HG03520 (cell line): ENCODE measurements around the gene TNK2.

Experiments used
- ATAC-seq: cut with Tn5 transposase; IDR thresholded peaks from one replicate; pipeline ENCODE4 v1.9.1; 2021; ENCODE audit warnings: mild to moderate bottlenecking, moderate library complexity; ENCODE audit not compliant: unreplicated experiment

Gene TNK2

GRCh38 chr3:195886181-195887141 lies 21.9 kb downstream of the TNK2 start:
- ATAC-seq: no peak

- no peak for ATAC-seq
These were observed 23.1 kb downstream of the TNK2 start for GRCh38 chr3:195885036-195885891.

GRCh38 chr3:195884691-195885035 lies 23.7 kb downstream of the TNK2 start:
- ATAC-seq: no peak

GRCh38 chr3:195883801-195884200 lies 24.6 kb downstream of the TNK2 start:
- ATAC-seq: no peak

GRCh38 chr3:195883160-195883559 lies 25.2 kb downstream of the TNK2 start:
- no peak for ATAC-seq

GRCh38 chr3:195882002-195882441 lies 26.3 kb downstream of the TNK2 start:
- ATAC-seq: no peak

- ATAC-seq: no peak
These were observed 26.9 kb downstream of the TNK2 start for GRCh38 chr3:195881276-195881988.

- no peak for ATAC-seq
These were observed 28.3 kb downstream of the TNK2 start for GRCh38 chr3:195880037-195880431.

- ATAC-seq: no peak
These were observed 28.8 kb downstream of the TNK2 start for GRCh38 chr3:195879416-195880036.

- ATAC-seq: no peak
These were observed 29.7 kb downstream of the TNK2 start for GRCh38 chr3:195878424-195879274.

GRCh38 chr3:195877767-195878423 lies 30.5 kb downstream of the TNK2 start:
- no peak for ATAC-seq

GRCh38 chr3:195877136-195877715 lies 31.1 kb downstream of the TNK2 start:
- no peak for ATAC-seq

- ATAC-seq: no peak
These were observed 31.9 kb downstream of the TNK2 start for GRCh38 chr3:195876297-195877064.

GRCh38 chr3:195875482-195876236 lies 32.7 kb downstream of the TNK2 start:
- ATAC-seq: no peak

GRCh38 chr3:195873971-195874370 lies 34.4 kb downstream of the TNK2 start:
- no peak for ATAC-seq

- ATAC-seq: no peak
These were observed 35.0 kb downstream of the TNK2 start for GRCh38 chr3:195873281-195873887.

GRCh38 chr3:195872800-195873199 lies 35.6 kb downstream of the TNK2 start:
- no peak for ATAC-seq
